Endothelial cell of umbilical vein (primary cell): ENCODE data around the gene CCNT1.
"Not testable (repeated sequence)": the region's sequence is repeated elsewhere in the genome, so short reads cannot be mapped to it uniquely, and the experiment has no call there.

Source experiments
- POLR2A ChIP-seq: IDR thresholded peaks from 2 replicates; pipeline ENCODE4 v1.6.1; 2012; ENCODE audit warnings: low read depth, mild to moderate bottlenecking, control low read depth, low read length
- TF ChIP-seq, protein P1 (sequence below), 2 donors: IDR thresholded peaks; 1 replicate in 1 of 2; 2 replicates in 1 of 2; pipeline ENCODE4 v1.5.1; 2011; ENCODE audit warnings: low read length in 2 of 2, mild to moderate bottlenecking in 2 of 2, moderate library complexity in 2 of 2, control low read depth in 1 of 2, inconsistent platforms in 1 of 2, low read depth in 1 of 2; ENCODE audit not compliant: insufficient read depth in 1 of 2; ENCODE audit errors: extremely low read depth in 1 of 2
- TF ChIP-seq, protein P2 (sequence below): IDR thresholded peaks from 2 replicates; pipeline ENCODE4 v1.6.1; 2011; ENCODE audit not compliant: insufficient read depth, insufficient read length

DNA sequence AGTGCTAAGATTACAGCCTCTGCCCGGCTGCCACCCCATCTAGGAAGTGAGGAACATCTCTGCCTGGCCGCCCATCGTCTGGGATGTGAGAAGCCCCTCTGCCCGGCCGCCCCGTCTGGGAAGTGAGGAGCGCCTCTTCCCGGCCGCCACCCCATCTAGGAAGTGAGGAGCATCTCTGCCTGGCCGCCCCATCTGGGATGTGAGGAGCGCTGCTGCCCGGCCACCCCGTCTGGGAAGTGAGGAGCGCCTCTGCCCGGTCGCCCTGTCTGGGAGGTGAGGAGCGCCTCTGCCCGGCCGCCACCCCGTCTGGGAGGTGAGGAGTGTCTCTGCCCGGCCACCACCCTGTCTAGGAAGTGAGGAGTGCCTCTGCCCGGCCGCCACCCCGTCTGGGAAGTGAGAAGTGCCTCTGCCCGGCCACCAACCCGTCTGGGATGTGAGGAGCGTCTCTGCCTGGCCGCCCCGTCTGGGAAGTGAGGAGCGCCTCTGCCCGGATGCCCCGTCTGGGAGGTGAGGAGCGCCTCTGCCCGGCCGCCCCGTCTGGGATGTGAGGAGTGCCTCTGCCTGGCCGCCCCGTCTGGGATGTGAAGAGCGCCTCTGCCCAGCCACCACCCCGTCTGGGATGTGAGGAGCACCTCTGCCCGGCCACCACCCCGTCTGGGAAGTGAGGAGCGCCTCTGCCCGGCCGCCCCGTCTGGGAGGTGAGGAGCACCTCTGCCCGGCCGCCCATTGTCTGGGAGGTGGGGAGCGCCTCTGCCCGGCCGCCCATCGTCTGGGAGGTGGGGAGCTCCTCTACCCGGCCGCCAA, 74.6 kb downstream of the CCNT1 start:
- TF ChIP-seq, protein P1, sequence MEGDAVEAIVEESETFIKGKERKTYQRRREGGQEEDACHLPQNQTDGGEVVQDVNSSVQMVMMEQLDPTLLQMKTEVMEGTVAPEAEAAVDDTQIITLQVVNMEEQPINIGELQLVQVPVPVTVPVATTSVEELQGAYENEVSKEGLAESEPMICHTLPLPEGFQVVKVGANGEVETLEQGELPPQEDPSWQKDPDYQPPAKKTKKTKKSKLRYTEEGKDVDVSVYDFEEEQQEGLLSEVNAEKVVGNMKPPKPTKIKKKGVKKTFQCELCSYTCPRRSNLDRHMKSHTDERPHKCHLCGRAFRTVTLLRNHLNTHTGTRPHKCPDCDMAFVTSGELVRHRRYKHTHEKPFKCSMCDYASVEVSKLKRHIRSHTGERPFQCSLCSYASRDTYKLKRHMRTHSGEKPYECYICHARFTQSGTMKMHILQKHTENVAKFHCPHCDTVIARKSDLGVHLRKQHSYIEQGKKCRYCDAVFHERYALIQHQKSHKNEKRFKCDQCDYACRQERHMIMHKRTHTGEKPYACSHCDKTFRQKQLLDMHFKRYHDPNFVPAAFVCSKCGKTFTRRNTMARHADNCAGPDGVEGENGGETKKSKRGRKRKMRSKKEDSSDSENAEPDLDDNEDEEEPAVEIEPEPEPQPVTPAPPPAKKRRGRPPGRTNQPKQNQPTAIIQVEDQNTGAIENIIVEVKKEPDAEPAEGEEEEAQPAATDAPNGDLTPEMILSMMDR (IDR thresholded peaks at IDR 0.05; ENCODE audit: extremely low read depth in 1 of 2, insufficient read depth in 1 of 2, low read depth in 1 of 2, low read length in 2 of 2): not testable (repeated sequence)
- TF ChIP-seq, protein P2, sequence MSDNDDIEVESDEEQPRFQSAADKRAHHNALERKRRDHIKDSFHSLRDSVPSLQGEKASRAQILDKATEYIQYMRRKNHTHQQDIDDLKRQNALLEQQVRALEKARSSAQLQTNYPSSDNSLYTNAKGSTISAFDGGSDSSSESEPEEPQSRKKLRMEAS: not testable (repeated sequence)
- TF ChIP-seq POLR2A: not testable (repeated sequence)
